ENCODE data around the gene SDE2. TPM values are rescaled to one million over a fixed set of nuclear protein-coding genes. Genes with fewer than 3 reads are reported as not detected.

SDE2 gene
- total RNA-seq, 4 donors from 2014 or later, result 19.7 to 37.2 (median 26.5) TPM

DNA sequence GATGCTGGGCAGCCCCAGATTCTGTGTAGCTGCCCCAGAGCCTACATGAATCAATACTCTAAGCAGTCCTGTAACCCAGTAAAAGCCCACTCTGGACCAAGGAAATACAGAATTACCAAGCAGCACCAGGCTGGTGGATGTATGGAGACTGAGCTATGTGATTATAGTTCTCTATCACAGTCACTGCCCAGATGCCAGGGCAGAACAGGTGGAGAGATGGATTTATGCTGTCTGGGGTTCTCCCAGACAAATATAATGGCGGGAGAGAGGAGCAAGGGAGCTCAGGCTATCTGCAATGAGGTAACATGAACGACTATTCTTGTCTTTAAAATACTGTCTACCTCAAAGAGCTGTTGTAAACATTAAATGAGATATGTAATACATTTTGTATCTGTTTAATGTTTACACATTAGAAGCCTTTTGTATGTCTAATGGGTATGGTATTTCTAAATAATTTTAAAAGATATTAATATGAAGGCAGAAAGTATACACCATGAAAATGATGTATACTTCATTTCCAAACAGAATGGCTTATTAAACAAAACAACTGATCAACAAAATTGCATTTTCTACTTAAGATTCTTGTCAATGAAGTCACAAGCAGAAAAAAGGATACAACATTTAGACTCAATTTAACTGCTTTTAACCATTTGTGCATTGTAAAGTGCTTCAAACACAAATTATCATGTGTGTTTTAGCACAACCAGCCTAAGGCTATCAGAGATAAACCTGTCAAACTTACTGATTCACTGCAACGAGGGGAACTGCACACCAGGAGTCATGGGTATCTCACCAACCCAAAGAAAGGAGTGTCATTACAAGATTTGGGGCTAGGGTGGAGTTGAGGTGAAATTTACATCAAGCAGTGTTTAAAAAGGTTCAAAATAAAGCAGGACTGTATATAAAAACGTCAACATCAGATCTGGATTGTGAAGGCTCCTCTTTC lies 3.0 kb downstream of the SDE2 start:
- H3K27ac ChIP-seq, result no peak overlapping the region
- DNase-seq (ENCODE audit: low spot score in 2 of 2), result no peak
- H3K4me1 ChIP-seq, result peaks cover 47% of the 10 kb centered on the region
- no peaks in the 10 kb centered on the region for H3K27me3 ChIP-seq
- TF ChIP-seq POLR2AphosphoS5 (IDR thresholded peaks at IDR 0.05), result no peak
- TF ChIP-seq, protein P1, sequence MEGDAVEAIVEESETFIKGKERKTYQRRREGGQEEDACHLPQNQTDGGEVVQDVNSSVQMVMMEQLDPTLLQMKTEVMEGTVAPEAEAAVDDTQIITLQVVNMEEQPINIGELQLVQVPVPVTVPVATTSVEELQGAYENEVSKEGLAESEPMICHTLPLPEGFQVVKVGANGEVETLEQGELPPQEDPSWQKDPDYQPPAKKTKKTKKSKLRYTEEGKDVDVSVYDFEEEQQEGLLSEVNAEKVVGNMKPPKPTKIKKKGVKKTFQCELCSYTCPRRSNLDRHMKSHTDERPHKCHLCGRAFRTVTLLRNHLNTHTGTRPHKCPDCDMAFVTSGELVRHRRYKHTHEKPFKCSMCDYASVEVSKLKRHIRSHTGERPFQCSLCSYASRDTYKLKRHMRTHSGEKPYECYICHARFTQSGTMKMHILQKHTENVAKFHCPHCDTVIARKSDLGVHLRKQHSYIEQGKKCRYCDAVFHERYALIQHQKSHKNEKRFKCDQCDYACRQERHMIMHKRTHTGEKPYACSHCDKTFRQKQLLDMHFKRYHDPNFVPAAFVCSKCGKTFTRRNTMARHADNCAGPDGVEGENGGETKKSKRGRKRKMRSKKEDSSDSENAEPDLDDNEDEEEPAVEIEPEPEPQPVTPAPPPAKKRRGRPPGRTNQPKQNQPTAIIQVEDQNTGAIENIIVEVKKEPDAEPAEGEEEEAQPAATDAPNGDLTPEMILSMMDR (IDR thresholded peaks at IDR 0.05), result no peak
- no peak for TF ChIP-seq POLR2A (IDR thresholded peaks at IDR 0.05)
- TF ChIP-seq EP300 (IDR thresholded peaks at IDR 0.05), result no peak
- 53% methylated on average over 4 of the region's 4 CpGs for WGBS
- H3K9me3 ChIP-seq, result no peaks in the 10 kb centered on the region
- no peak overlapping the region for H3K4me3 ChIP-seq
- H3K36me3 ChIP-seq, result peaks cover 42% of the 10 kb centered on the region

DNA sequence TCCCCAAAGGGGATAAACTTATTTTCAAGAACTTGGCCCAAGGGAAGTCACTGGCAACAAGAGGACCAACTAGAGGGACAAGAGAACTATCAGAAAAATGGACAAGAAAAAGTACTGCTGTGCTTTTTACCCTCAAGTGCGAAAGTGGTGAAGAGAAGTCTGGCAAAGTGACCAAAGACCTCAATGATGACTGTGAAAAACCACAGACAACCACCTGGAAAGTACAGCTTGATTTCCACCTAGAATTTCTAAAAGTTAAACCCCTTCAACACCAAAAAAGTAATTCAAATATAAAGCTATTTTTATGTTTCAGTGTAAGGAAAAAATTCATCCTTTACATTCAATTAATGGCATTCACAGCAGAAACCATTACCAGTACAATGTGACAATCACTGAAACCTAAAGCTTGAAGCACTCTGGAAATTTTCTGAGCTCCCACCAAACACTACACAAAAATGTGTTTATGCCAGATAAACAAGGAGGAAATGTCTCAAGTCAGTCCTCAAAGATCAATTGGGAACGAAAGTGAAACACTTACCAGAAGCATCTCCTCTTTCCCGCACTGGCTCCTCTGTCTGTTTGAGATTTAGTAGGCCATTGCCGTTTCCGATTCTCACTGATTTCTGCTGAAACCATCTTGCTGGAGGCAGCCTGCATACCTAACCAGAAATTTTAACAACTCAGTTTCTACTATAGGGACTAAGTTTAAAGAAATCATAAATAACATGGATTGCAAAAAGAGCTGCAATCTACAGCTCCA lies 8.3 kb downstream of the SDE2 start:
- Histone ChIP-seq H3K27me3 (no peaks in the 10 kb centered on the region), H3K4me3 (no peak overlapping the region), H3K27ac (no peak overlapping the region), H3K4me1 (peaks cover 2% of the 10 kb centered on the region), H3K36me3 (peaks cover 92% of the 10 kb centered on the region), H3K9me3 (no peaks in the 10 kb centered on the region)
- 87% methylated on average over 5 of the region's 5 CpGs for WGBS
- no peak for DNase-seq (ENCODE audit: low spot score in 2 of 2)
- TF ChIP-seq EP300 (IDR thresholded peaks at IDR 0.05) (no peak), POLR2A (IDR thresholded peaks at IDR 0.05) (no peak), POLR2AphosphoS5 (IDR thresholded peaks at IDR 0.05) (no peak)
- TF ChIP-seq, protein P1 (IDR thresholded peaks at IDR 0.05), result no peak

DNA sequence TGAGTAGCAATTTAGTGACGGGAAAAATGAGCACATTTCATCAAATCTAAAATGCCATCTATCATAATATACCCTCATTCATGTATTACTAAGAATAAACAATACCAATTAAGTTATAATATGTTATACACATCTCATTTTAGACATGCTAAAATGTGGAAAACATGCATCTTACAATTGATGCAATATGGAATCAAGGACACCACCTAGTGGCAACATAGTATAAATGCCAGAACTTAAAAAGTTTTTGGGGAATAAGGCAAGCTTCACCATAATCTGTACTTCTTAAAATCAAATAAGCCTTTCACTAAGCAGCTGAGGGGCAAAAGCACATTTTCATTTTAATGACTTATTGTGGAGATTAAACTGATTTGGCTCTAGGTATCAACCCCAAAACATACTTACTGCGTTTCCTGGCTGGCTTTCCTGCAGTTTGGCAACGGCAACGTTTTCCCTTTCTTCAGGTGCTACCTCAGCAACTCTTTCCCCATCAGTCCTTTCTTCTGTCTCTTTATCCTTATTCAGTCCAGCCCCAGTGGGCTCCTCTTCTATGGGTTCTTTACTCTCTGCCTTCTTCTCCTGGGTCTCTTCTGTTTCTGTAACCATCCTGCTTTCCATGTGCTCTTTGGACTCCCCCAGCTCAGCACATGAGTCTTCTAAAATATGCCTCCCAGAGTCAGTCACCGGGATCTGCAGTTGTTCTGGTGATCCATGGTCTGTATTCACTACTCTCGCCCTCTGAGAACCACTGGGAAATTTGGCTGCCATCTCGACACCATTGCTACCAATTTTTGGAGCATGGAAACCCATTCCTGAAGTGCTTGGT lies 11.4 kb downstream of the SDE2 start:
- TF ChIP-seq, protein P1 (IDR thresholded peaks at IDR 0.05), result peak; percentile 36 to 56
- no peak for TF ChIP-seq EP300 (IDR thresholded peaks at IDR 0.05)
- DNase-seq (ENCODE audit: low spot score in 2 of 2), result no peak
- H3K27me3 ChIP-seq, result no peaks in the 10 kb centered on the region
- no peak overlapping the region for H3K4me3 ChIP-seq
- WGBS, result 69% methylated on average over 7 of the region's 7 CpGs
- peaks cover 97% of the 10 kb centered on the region for H3K36me3 ChIP-seq
- H3K4me1 ChIP-seq, result no peaks in the 10 kb centered on the region
- H3K9me3 ChIP-seq, result no peaks in the 10 kb centered on the region
- no peak overlapping the region for H3K27ac ChIP-seq

DNA sequence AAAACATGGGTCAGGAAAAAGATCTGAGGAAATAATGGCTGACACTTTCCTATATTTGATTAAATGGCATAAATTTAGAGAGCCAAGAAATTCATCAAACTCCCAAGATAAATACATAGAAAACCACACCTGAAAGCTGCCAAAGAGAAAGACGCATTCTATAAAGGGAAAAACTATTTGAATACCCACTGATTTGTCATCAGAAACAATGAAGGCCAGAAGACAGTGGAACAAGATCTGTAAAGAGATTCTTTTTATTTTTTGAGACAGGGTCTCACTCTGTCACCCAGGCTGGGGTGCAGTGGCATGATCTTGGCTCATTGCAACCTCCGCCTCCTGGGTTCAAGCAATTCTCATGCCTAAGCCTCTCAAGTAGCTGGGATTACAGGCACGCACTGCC lies 17.4 kb downstream of the SDE2 start:
- Histone ChIP-seq H3K27ac (no peak overlapping the region), H3K36me3 (peaks cover 87% of the 10 kb centered on the region), H3K4me1 (peaks cover 5% of the 10 kb centered on the region), H3K27me3 (no peaks in the 10 kb centered on the region), H3K4me3 (no peak overlapping the region), H3K9me3 (no peaks in the 10 kb centered on the region)
- 95% methylated on average over 3 of the region's 3 CpGs for WGBS
- TF ChIP-seq, protein P1 (IDR thresholded peaks at IDR 0.05), result no peak
- TF ChIP-seq EP300 (IDR thresholded peaks at IDR 0.05) (no peak), POLR2A (IDR thresholded peaks at IDR 0.05) (no peak)
- DNase-seq (ENCODE audit: low spot score in 2 of 2), result no peak
